Endothelial cell of umbilical vein (primary cell): ENCODE measurements around the gene PLAGL2.

Experiments
- EZH2 ChIP-seq: IDR thresholded peaks from 2 replicates; pipeline ENCODE4 v1.6.1; 2012; ENCODE audit warnings: borderline replicate concordance, low read depth, mild to moderate bottlenecking, moderate library complexity, low read length, inconsistent platforms; ENCODE audit not compliant: severe bottlenecking
- FOS ChIP-seq: IDR thresholded peaks from 2 replicates; pipeline ENCODE4 v1.6.1; 2011; ENCODE audit warnings: mild to moderate bottlenecking, low read length, moderate library complexity, borderline replicate concordance; ENCODE audit not compliant: insufficient read depth
- POLR2A ChIP-seq: IDR thresholded peaks from 2 replicates; pipeline ENCODE4 v1.6.1; 2012; ENCODE audit warnings: low read depth, mild to moderate bottlenecking, control low read depth, low read length
- TF ChIP-seq, protein P1 (sequence below), 2 donors: IDR thresholded peaks; 1 replicate in 1 of 2; 2 replicates in 1 of 2; pipeline ENCODE4 v1.5.1; 2011; ENCODE audit warnings: low read length in 2 of 2, mild to moderate bottlenecking in 2 of 2, moderate library complexity in 2 of 2, control low read depth in 1 of 2, inconsistent platforms in 1 of 2, low read depth in 1 of 2; ENCODE audit not compliant: insufficient read depth in 1 of 2; ENCODE audit errors: extremely low read depth in 1 of 2
- TF ChIP-seq, protein P2 (sequence below): IDR thresholded peaks from 2 replicates; pipeline ENCODE4 v1.6.1; 2011; ENCODE audit not compliant: insufficient read depth, insufficient read length

DNA sequence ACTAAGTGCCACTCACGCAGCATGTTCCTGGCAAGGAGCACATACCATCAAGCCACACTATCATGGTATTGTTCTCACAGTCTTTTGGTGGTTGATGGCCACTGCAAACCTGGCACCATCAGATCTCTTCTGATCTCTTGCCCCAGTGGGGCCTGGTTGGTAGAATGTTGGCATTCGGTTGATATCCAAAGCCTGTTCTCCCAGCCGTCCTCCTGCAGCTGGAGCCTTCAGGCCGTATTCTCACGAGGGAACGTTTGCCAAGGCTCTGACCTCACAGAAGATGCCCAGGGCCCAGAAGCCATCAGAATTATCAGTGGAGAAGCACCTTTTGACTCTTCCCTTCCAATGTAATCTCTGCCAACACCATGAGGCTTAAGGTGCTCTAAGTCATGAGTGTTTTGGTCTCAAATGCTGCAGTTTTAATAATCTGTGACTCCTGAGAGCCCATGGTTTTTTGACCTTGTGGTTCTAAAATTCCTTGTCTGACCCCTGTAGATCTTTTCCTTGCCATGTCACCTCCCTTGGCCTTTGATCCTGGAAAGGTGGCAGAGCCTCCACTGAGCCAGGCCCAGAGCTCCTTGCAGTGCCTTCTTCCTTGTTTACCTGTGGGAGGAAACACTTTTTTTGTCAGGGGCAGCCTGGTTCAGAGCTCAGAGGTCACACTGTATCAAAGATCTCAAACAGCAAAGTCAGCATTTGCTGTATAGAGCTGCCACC lies 27.9 kb upstream of the PLAGL2 start:
- TF ChIP-seq, protein P1, sequence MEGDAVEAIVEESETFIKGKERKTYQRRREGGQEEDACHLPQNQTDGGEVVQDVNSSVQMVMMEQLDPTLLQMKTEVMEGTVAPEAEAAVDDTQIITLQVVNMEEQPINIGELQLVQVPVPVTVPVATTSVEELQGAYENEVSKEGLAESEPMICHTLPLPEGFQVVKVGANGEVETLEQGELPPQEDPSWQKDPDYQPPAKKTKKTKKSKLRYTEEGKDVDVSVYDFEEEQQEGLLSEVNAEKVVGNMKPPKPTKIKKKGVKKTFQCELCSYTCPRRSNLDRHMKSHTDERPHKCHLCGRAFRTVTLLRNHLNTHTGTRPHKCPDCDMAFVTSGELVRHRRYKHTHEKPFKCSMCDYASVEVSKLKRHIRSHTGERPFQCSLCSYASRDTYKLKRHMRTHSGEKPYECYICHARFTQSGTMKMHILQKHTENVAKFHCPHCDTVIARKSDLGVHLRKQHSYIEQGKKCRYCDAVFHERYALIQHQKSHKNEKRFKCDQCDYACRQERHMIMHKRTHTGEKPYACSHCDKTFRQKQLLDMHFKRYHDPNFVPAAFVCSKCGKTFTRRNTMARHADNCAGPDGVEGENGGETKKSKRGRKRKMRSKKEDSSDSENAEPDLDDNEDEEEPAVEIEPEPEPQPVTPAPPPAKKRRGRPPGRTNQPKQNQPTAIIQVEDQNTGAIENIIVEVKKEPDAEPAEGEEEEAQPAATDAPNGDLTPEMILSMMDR (IDR thresholded peaks at IDR 0.05; ENCODE audit: extremely low read depth in 1 of 2, insufficient read depth in 1 of 2, low read depth in 1 of 2, low read length in 2 of 2), result no peak
- TF ChIP-seq EZH2 (no peak), FOS (no peak), POLR2A (no peak)
- TF ChIP-seq, protein P2, sequence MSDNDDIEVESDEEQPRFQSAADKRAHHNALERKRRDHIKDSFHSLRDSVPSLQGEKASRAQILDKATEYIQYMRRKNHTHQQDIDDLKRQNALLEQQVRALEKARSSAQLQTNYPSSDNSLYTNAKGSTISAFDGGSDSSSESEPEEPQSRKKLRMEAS, result no peak
